GM21528 (cell line): ENCODE results near the gene TPRKB.
"Not testable (repeated sequence)": the region's sequence is repeated elsewhere in the genome, so short reads cannot be mapped to it uniquely, and the experiment has no call there.

Experiments used
- ATAC-seq: cut with Tn5 transposase; IDR thresholded peaks from one replicate; pipeline ENCODE4 v1.9.1; 2021; ENCODE audit warnings: mild to moderate bottlenecking, moderate library complexity; ENCODE audit not compliant: unreplicated experiment, low FRiP score

TPRKB gene

GRCh38 chr2:73746015-73746876 lies 9.1 kb upstream of the TPRKB start:
- no peak for ATAC-seq

GRCh38 chr2:73740767-73741166 lies 3.6 kb upstream of the TPRKB start:
- ATAC-seq: no peak

- ATAC-seq: no peak
These were observed 2.0 kb upstream of the TPRKB start for GRCh38 chr2:73739101-73739500.

DNA sequence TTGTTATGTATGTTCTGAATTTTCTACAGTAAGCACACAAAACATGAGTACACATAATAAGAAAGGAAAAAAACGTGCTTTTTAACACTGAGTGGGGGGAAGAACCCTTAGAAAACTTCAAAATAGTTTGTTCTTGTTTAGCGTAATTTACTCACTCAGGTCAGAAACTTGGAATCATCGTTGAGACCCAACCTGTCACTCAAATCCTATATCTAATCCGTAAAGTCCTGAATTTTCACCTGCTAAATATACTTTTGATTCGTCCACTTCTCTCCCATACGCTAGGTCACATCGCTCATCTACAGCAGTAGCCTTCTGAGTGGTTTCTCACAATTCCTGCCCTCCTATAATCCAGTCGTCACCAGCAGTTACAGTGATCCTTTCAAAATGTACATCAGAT lies 767 bp downstream of the TPRKB start:
- no peak for ATAC-seq

GRCh38 chr2:73730810-73731209 lies 6.3 kb downstream of the TPRKB start:
- ATAC-seq: no peak

DNA sequence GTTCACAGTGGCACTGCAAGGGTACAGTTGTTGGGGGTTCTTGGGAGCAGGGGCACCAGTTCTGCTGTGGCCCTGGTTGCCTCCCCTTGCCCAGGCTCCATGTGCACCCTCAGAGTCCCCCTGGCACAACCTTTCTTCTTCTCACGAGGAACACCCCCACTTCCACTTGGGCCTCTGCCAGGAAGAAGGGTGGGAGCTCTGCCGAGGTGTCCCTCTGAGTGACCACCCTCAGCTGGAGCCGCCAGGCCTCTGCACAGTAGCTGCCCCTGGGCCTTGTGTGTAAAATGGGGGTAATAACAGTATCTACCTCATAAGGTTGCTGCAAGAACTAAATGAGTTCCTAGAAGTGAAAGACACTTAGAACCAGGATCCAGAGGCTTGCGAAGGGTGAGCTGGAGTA lies 8.4 kb downstream of the TPRKB start:
- ATAC-seq: no peak

GRCh38 chr2:73728043-73728442 lies 9.1 kb downstream of the TPRKB start:
- no peak for ATAC-seq

GRCh38 chr2:73726657-73727056 lies 10.5 kb downstream of the TPRKB start:
- ATAC-seq: not testable (repeated sequence)

- no peak for ATAC-seq
These were observed 18.1 kb downstream of the TPRKB start for GRCh38 chr2:73718851-73719621.

DNA sequence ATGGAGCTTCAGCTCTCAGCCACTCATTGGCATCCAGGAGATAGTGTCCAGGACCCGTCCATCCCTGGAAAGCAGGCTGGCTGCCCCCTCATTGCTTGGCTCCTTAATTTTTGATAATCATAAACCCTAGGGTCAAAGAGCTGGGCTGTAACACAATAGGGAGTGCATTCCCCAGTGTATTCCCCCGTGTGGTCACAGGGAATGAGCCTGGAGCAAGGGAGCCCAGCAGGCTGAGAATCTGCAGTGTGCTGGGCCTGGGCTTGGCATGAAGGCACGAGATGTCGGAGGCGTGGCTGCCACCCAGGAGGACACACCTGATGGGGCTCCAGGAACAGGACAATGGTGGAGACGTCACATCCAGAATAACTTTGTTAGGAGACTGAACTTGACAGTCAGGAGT lies 18.7 kb downstream of the TPRKB start:
- ATAC-seq: no peak

- not testable (repeated sequence) for ATAC-seq
These were observed 19.4 kb downstream of the TPRKB start for GRCh38 chr2:73717695-73718094.

GRCh38 chr2:73717251-73717606 lies 19.9 kb downstream of the TPRKB start:
- ATAC-seq: no peak

GRCh38 chr2:73716543-73717250 lies 20.4 kb downstream of the TPRKB start:
- no peak for ATAC-seq

DNA sequence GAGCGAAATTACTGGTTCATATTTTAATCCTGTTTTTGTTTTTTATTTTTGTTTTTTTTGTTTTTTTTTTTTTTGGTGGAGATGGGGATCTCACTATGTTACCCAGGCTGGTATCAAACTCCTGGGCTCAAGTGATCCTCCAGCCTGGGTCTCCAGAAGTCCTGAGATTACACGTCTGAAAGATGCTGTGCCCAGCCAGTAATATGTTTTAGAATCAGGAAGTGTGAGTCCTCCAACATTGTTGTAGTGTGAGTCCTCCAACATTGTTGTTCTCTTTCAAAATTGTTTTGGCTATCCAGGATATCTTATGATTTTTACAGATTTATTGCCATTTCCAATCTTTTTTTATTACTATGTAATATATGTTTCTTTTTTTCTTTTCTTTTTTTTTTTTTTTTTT lies 23.1 kb downstream of the TPRKB start:
- ATAC-seq: no peak

DNA sequence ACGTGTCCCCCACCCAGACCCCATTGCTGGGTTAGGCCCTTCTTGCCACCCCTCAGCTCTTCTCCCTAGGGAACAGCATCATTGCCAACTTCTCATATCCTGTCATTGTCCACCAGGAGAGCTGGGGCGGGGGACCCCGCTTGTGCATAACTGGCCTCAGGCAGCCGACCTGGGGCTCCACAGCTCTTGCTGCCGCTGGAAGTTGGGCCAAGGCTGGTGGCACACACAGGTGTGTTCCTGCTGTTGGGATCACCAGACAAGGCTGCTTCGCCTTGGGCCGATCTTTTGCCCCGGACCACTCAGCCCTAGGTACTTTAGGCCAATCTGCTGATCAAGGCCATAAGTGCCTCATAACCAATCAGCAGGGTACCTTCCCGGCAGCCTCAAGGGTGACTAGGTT lies 28.6 kb downstream of the TPRKB start:
- ATAC-seq: no peak

GRCh38 chr2:73707636-73708035 lies 29.5 kb downstream of the TPRKB start:
- ATAC-seq: no peak

GRCh38 chr2:73707058-73707457 lies 30.1 kb downstream of the TPRKB start:
- no peak for ATAC-seq

DNA sequence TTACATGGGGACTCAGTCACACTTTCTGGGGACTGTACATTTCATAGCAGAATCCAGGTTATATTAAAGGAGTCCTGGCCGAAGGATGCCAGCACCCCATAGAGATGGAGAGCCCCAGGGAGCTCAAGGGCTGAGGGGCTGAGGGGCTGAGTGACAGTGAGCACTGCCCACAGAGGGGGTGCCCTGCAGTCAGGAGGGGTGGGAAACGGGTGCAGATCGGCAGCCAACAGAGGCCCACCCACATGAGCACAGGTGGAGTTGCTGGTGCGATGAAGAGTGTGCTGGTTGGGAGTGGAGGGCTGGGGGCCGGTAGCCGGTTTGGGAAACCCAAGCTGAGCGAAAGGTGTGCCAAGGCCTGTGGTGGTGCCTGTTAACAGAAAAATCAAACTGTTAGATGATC lies 32.1 kb downstream of the TPRKB start:
- ATAC-seq: no peak

DNA sequence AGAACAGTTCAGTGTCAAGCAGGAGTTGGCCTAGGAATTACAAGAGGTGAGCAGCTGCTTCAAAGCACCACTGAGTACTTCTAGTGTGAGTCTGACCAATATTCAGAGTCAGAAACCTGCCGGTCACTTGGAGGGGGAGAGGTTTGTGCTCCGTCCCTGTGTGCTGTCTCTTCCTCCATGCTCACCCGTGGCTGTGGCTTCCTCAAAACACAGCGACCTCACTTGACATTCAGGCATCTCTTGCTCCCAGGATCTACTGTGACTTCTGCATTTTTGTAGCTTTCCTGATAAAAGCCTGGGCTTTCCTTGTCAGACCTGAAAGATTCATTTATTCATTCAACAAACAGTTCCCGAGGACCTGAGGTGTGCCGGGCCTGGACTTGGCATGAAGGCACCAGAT lies 32.9 kb downstream of the TPRKB start:
- no peak for ATAC-seq

DNA sequence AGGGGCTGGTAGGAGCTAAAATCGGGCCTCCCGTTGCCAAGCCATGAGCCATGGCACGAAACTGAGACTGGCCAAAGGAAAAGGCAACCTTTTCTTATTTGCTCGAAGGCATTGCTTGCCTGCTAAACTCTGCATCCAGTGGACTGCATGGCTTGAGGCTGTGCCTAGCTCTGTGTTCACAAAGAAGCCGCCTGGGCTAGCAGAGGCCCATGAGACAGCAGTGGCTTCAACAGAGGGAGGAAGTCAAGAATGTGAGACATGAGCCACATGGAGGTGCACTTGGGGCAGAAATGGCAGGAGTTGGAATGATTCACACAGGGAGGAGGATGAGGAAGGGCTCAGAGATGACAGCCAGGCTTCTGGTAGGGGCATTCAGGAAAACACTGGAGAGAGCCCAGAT lies 33.5 kb downstream of the TPRKB start:
- ATAC-seq: no peak

- ATAC-seq: not testable (repeated sequence)
These were observed 34.2 kb downstream of the TPRKB start for GRCh38 chr2:73702852-73703493.
